ENCODE measurements around the gene TIMM23.
"Not testable (repeated sequence)": the region's sequence is repeated elsewhere in the genome, so short reads cannot be mapped to it uniquely, and the experiment has no call there.

GRCh38 chr10:45983538-45984186 lies 11.4 kb downstream of the TIMM23 start:
- 0 out of 2 replicates have a peak, but pooled peaks have one; percentile 12 for TF ChIP-seq CTCF (IDR thresholded peaks at IDR 0.05; ENCODE audit: low read depth, low read length)
- TF ChIP-seq EZH2phosphoT487 (IDR thresholded peaks at IDR 0.05; ENCODE audit: low read depth), result not testable (repeated sequence)

Measured in OCI-LY3 (cell line).